Measurements from ENCODE around the gene NPS.

The NPS gene

GRCh38 chr10:127563718-127564553 lies 14.8 kb downstream of the NPS start:
- DNase-seq = peak; percentile 22 to 62

DNA sequence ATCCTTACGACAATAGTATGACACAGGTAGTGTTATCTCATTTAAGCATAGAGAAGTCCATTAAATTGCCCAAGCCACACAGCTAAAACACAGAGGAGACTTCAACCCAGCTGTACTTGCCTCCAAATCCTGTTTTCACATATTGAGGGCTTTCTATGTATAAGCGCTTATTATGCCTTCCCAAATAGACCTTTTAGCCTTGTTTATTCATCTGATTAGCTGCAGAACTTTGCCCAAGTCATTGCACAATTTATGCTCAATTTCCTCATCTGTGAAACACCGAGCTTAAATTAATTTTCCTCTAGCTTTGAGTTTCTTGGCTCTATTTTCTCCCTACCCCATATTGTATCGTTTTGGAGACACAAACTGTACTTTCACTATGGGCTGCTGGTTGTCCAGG lies 15.5 kb downstream of the NPS start:
- DNase-seq = no peak

- DNase-seq = no peak
These were observed 16.5 kb downstream of the NPS start for GRCh38 chr10:127565583-127565982.

GRCh38 chr10:127569210-127569609 lies 20.1 kb downstream of the NPS start:
- DNase-seq = no peak

GRCh38 chr10:127570036-127570435 lies 20.9 kb downstream of the NPS start:
- no peak for DNase-seq

DNA sequence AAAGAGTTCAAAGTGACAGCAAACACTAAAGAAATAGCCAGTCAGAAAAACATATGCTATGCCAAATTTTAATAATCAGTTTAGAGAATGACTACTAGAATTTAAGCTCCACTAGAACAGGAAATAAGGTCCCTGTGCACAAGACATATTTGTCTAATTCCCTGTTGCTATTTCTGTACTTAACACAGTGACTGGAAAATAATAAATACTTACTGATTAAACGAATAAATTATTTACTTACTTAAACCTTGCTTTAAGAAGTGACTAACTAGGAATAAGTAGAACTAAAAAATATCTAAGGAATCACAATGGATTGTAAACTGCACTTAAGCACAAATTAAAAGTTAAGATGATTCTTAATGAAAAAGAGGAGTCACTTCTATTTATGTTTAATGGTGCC lies 22.3 kb downstream of the NPS start:
- no peak for DNase-seq

DNA sequence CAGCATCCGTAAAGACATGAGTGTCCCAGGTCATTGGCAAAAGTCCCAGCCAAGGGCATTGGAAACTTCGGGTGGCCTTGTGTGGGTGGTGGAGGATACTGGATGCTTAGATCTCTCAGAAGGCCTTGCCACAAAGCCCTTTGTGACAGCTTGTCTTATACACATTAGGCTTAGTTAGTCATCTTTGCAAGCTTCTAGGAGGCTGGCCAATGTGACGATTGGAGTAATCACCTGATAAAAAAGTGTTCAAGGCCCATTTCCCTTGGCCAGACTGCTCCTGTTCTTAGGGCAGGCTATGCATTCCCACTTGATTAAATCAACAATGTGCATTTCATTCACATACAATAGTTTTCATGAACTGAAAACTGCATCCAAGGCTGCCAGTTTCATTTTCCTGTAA lies 26.9 kb downstream of the NPS start:
- DNase-seq = no peak

GRCh38 chr10:127576740-127577161 lies 27.6 kb downstream of the NPS start:
- no peak for DNase-seq

- DNase-seq = no peak
These were observed 28.5 kb downstream of the NPS start for GRCh38 chr10:127577376-127578258.

- DNase-seq = no peak
These were observed 29.3 kb downstream of the NPS start for GRCh38 chr10:127578259-127578960.

GRCh38 chr10:127578961-127579305 lies 29.8 kb downstream of the NPS start:
- DNase-seq = no peak

GRCh38 chr10:127579640-127580039 lies 30.5 kb downstream of the NPS start:
- no peak for DNase-seq

DNA sequence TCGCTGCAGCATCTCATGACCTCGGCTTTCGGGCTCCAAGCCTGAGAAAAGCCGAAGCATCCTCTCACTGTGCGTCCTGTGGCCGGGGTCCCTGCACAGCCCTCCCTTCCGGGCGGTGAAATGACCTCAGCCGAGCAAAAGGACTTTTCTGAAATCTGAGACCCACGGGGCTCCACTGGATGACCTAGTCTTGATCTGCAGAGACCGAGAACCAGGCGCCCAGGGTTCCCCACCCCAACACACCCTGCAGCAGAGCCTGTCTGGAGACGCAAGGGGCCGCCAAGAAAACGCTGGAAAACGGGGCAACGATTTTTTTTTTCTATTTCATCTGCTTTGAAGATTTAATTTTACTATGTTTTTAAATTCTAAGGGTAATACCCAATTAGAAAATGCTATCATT lies 31.7 kb downstream of the NPS start:
- DNase-seq = no peak

- no peak for DNase-seq
These were observed 36.5 kb downstream of the NPS start for GRCh38 chr10:127585519-127586023.

GRCh38 chr10:127587668-127588365 lies 38.7 kb downstream of the NPS start:
- DNase-seq = no peak

GRCh38 chr10:127592586-127592985 lies 43.5 kb downstream of the NPS start:
- no peak for DNase-seq

DNA sequence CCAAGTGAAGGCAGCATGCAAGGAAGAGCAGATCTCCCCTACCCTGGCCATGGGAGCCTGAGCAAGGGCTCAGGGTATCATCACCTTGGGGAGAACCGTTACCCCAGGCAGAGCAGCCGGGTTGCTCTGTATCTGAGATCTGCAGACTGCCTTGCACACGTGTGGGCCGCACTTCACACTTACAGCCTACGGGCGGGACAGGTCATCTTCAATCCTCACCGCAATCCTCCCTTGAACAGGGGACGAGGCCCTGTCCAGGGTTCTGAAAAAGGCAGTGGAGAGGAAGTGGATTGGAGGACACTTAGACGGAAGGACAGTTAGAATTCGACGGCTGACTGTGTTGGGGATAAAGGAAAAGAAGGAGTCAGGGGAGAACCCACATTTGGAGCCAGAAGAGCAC lies 51.4 kb downstream of the NPS start:
- DNase-seq = no peak
